ENCODE measurements around the gene CYP4V2.

The CYP4V2 gene

DNA sequence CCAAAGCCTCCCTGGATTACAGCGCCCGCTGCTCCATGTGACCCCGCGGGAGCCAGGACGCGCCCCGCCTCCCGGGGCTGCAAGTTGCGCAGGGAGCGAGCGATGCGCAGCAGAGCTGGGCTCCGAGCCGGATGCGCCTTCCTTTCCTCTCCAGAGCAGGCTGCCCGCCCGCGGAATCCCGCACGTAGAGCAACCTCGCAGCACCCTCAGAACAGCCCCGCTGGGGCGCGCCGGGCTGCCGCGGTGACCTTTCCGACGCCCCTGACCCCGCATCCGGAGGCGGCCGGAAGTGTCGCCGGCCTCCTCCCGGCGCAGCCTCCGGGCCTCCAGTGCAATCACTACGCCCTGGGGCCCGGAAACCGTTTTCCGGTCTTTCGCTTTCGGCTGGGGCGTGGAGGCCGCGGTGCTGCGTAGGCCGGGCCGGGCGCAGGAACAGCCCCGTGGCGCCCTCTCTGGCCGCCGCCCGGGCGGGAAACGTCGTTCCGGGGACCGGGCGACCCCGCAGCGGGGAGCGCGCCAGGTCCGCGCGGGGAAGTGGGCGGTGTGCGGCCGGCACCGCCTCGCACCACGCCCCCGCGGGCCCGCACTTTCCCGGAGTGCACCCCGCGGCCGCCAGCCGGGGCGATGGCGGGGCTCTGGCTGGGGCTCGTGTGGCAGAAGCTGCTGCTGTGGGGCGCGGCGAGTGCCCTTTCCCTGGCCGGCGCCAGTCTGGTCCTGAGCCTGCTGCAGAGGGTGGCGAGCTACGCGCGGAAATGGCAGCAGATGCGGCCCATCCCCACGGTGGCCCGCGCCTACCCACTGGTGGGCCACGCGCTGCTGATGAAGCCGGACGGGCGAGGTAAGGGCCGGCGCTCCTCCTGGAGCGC, at the start of gene CYP4V2:
Gene CYP4V2 (plus strand): TSS at position 368 of the 866 bp plus-strand sequence. CDS start 257 bp downstream, at position 625.
- H3K27ac Mint-ChIP-seq = peak within 1 kb of the TSS; percentile 95
- H3K4me3 Mint-ChIP-seq = peak within 1 kb of the TSS; percentile 91
- peak; percentile 93 for ATAC-seq
- H3K9me3 Mint-ChIP-seq = no peaks in the 10 kb centered on the region
- peaks cover 14% of the 10 kb centered on the region for H3K36me3 Mint-ChIP-seq
- DNase-seq (ENCODE audit: low spot score in 2 of 2) = peak; percentile 81 to 92
- peaks cover 9% of the 10 kb centered on the region for H3K4me1 Mint-ChIP-seq

DNA sequence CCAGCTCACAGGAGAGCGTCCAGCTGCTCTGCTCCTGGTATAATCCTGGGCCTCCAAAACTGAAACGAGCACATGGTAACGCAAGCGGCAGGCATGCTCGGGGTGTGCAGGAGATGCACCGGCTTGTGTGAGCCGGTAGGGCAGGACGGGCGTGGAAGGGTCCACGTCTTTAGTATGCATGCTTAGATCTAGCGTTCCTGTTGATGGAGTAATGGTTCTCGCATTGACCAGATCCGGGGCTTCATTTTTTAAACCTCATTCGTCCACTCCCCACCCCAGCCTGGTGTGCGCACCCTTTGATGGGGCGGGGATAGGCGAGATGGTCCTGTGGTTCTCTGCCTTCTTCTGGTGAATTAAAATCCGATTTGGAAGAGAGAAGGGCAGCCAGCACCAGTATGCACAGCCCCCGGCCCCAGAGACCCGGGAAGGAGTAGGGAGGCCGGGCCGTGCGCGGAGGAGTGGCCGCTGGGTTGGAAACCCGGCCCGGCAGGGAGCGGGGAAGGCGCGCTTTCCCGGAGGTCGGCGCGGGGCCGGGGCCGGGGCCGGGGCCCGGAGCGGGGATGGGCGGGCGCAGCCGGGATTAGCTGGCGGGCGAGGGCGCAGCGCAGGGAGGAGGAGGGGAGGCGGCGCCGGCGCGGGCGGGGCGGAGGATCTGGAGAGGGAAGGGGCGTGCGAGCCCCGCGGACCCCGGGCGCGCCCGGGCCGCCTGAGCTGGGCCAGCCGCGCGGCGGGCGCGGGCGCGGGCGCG, 47.0 kb upstream of the CYP4V2 start:
- Mint-ChIP-seq H3K27ac (no peak overlapping the region), H3K9me3 (no peaks in the 10 kb centered on the region), H3K36me3 (no peaks in the 10 kb centered on the region), H3K4me1 (peaks cover 6% of the 10 kb centered on the region), H3K4me3 (peak overlapping the region; percentile 68)
- ATAC-seq (peak; percentile 62), DNase-seq (ENCODE audit: low spot score in 2 of 2) (no peak)

GRCh38 chr4:186144946-186145569, 46.3 kb upstream of the CYP4V2 start:
- DNase-seq (ENCODE audit: low spot score in 2 of 2) = no peak
- Mint-ChIP-seq H3K4me1 (peaks cover 6% of the 10 kb centered on the region), H3K27ac (no peak overlapping the region), H3K9me3 (no peaks in the 10 kb centered on the region), H3K36me3 (no peaks in the 10 kb centered on the region), H3K4me3 (peak overlapping the region; percentile 68)
- ATAC-seq = peak; percentile 70

- DNase-seq (ENCODE audit: low spot score in 2 of 2) (no peak), ATAC-seq (no peak)
- Mint-ChIP-seq H3K36me3 (no peaks in the 10 kb centered on the region), H3K9me3 (no peaks in the 10 kb centered on the region), H3K4me3 (no peak overlapping the region), H3K4me1 (peaks cover 6% of the 10 kb centered on the region), H3K27ac (no peak overlapping the region)
These were observed 44.9 kb upstream of the CYP4V2 start for GRCh38 chr4:186146458-186146857.

GRCh38 chr4:186148336-186148975, 42.9 kb upstream of the CYP4V2 start:
- H3K4me3 Mint-ChIP-seq = no peak overlapping the region
- peaks cover 6% of the 10 kb centered on the region for H3K4me1 Mint-ChIP-seq
- H3K27ac Mint-ChIP-seq = no peak overlapping the region
- no peaks in the 10 kb centered on the region for H3K36me3 Mint-ChIP-seq
- no peak for ATAC-seq
- DNase-seq (ENCODE audit: low spot score in 2 of 2) = no peak
- H3K9me3 Mint-ChIP-seq = no peaks in the 10 kb centered on the region

GRCh38 chr4:186149872-186150271, 41.5 kb upstream of the CYP4V2 start:
- H3K9me3 Mint-ChIP-seq = no peaks in the 10 kb centered on the region
- no peak overlapping the region for H3K4me3 Mint-ChIP-seq
- H3K27ac Mint-ChIP-seq = no peak overlapping the region
- no peak for DNase-seq (ENCODE audit: low spot score in 2 of 2)
- H3K36me3 Mint-ChIP-seq = no peaks in the 10 kb centered on the region
- no peak for ATAC-seq
- no peaks in the 10 kb centered on the region for H3K4me1 Mint-ChIP-seq

GRCh38 chr4:186150926-186151325, 40.4 kb upstream of the CYP4V2 start:
- no peak for ATAC-seq
- H3K27ac Mint-ChIP-seq = no peak overlapping the region
- no peaks in the 10 kb centered on the region for H3K9me3 Mint-ChIP-seq

GRCh38 chr4:186151499-186151898, 39.9 kb upstream of the CYP4V2 start:
- ATAC-seq (no peak), DNase-seq (ENCODE audit: low spot score in 2 of 2) (no peak)
- Mint-ChIP-seq H3K4me1 (peaks cover 4% of the 10 kb centered on the region), H3K36me3 (no peaks in the 10 kb centered on the region), H3K4me3 (no peak overlapping the region), H3K9me3 (no peaks in the 10 kb centered on the region), H3K27ac (no peak overlapping the region)

More at GRCh38 chr4:186150926-186151325, 40.4 kb upstream of the CYP4V2 start:
- no peak overlapping the region for H3K4me3 Mint-ChIP-seq
- peaks cover 4% of the 10 kb centered on the region for H3K4me1 Mint-ChIP-seq
- no peaks in the 10 kb centered on the region for H3K36me3 Mint-ChIP-seq
- no peak for DNase-seq (ENCODE audit: low spot score in 2 of 2)

DNA sequence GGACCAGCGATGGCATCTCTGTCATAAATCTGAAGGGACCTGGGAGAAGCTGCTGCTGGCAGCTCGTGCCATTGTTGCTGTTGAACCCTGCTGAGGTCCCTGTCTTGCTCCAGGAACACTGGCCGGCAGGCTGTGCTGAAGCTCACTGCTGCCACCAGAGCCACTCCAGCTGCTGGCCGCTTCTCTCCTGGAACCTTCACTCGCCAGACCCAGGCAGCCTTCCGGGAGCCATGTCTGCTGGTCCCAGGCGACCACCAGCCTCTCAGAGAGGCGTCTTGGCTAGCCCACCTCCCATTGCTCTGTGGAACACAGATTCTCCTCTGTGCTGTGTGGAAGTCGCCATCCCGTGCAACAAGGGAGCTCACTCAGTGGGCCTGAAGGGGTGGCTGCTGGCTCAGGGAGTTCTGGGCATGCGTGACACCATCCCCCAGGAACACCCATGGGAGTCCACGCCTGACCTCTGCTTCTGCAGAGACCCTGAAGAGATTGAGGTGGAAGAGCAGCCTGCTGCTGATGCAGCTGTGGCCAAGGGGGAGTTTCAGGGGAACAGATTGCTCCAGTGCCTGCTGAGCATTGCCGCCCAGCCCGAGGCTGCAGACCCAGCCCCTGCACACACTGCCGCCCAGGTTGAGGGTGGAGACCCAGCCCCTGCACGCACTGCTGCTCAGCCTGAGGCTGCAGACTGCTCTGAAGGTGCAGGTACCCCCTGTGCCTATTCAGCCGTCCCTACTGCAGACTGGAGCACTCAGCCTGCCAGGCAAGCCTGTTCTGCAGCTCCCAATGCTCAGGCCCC, 33.1 kb upstream of the CYP4V2 start:
- Mint-ChIP-seq H3K36me3 (no peaks in the 10 kb centered on the region), H3K4me1 (peaks cover 10% of the 10 kb centered on the region), H3K9me3 (no peaks in the 10 kb centered on the region), H3K27ac (no peak overlapping the region), H3K4me3 (no peak overlapping the region)
- ATAC-seq = peak; percentile 39
- no peak for DNase-seq (ENCODE audit: low spot score in 2 of 2)

GRCh38 chr4:186158966-186159365, 32.4 kb upstream of the CYP4V2 start:
- Mint-ChIP-seq H3K27ac (no peak overlapping the region), H3K4me3 (no peak overlapping the region), H3K4me1 (peaks cover 10% of the 10 kb centered on the region), H3K36me3 (no peaks in the 10 kb centered on the region), H3K9me3 (no peaks in the 10 kb centered on the region)
- DNase-seq (ENCODE audit: low spot score in 2 of 2) = no peak
- no peak for ATAC-seq

GRCh38 chr4:186159613-186160012, 31.8 kb upstream of the CYP4V2 start:
- Mint-ChIP-seq H3K36me3 (no peaks in the 10 kb centered on the region), H3K4me1 (peaks cover 10% of the 10 kb centered on the region), H3K4me3 (no peak overlapping the region), H3K9me3 (no peaks in the 10 kb centered on the region), H3K27ac (no peak overlapping the region)
- DNase-seq (ENCODE audit: low spot score in 2 of 2) = no peak
- ATAC-seq = no peak

DNA sequence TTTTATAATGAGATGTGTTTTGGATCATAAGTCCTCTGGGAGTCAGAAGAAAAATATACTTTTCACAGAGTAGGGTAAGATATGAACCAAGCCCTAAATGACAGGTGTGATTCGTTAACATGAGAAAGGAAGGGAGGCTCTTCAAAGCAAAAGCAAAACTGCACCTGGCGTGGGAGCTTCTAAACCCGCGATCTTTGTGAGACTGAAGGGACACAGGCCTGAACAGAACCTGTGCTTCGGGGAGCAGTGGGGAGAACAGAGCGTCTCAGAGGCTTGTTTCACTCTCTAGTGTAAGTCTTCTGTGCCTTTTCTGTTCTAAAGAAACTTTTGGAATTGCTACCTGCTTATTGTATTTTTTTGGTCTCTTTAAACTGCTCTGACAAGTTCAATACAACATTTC, 30.2 kb upstream of the CYP4V2 start:
- H3K9me3 Mint-ChIP-seq = no peaks in the 10 kb centered on the region
- peaks cover 6% of the 10 kb centered on the region for H3K4me1 Mint-ChIP-seq

DNA sequence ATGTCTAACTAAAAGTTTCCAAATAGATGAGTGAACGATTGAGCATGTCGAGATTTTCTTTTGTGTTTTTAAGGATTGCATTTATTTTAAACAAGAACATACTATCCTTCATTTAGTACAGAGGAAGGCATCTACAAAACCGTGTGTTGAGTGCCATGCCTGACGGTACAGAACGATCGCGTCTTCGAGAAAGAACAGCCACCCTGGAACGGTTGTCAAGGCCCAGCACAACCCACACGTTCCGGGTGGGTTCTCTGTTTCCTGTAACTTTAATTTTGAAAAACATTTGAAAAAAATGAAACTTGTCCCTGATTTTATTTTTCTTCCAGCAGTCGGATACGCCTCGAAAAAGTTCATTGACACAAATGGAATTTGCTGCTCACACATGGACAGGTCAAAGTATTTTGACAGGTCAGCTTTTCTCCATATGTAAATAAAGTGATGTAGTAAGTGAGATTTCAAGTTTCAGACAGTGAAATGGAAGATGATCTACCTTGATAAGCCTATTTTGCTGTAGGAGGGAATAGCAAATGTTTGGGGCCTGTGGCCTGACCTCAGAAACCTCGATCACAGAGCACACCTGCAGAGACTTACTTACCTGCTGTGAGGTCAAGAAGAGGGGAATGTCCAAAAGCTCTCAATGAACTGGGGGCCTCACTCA, 24.4 kb upstream of the CYP4V2 start:
- DNase-seq (ENCODE audit: low spot score in 2 of 2) = no peak
- no peaks in the 10 kb centered on the region for H3K9me3 Mint-ChIP-seq
- no peaks in the 10 kb centered on the region for H3K4me1 Mint-ChIP-seq
- H3K36me3 Mint-ChIP-seq = no peaks in the 10 kb centered on the region
- H3K27ac Mint-ChIP-seq = no peak overlapping the region
- no peak overlapping the region for H3K4me3 Mint-ChIP-seq
- ATAC-seq = no peak

More for the DNA sequence above, 30.2 kb upstream of the CYP4V2 start:
- no peaks in the 10 kb centered on the region for H3K36me3 Mint-ChIP-seq
- H3K4me3 Mint-ChIP-seq = peak overlapping the region; percentile 5
- H3K27ac Mint-ChIP-seq = peak overlapping the region; percentile 50
- peak; percentile 60 for ATAC-seq
- DNase-seq (ENCODE audit: low spot score in 2 of 2) = no peak

- Mint-ChIP-seq H3K9me3 (no peaks in the 10 kb centered on the region), H3K4me1 (no peaks in the 10 kb centered on the region), H3K4me3 (no peak overlapping the region), H3K27ac (no peak overlapping the region), H3K36me3 (no peaks in the 10 kb centered on the region)
- DNase-seq (ENCODE audit: low spot score in 2 of 2) (no peak), ATAC-seq (no peak)
These were observed 23.8 kb upstream of the CYP4V2 start for GRCh38 chr4:186167605-186168004.
